ENCODE measurements around the gene GPBAR1.

Gene GPBAR1, protein sequence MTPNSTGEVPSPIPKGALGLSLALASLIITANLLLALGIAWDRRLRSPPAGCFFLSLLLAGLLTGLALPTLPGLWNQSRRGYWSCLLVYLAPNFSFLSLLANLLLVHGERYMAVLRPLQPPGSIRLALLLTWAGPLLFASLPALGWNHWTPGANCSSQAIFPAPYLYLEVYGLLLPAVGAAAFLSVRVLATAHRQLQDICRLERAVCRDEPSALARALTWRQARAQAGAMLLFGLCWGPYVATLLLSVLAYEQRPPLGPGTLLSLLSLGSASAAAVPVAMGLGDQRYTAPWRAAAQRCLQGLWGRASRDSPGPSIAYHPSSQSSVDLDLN

DNA sequence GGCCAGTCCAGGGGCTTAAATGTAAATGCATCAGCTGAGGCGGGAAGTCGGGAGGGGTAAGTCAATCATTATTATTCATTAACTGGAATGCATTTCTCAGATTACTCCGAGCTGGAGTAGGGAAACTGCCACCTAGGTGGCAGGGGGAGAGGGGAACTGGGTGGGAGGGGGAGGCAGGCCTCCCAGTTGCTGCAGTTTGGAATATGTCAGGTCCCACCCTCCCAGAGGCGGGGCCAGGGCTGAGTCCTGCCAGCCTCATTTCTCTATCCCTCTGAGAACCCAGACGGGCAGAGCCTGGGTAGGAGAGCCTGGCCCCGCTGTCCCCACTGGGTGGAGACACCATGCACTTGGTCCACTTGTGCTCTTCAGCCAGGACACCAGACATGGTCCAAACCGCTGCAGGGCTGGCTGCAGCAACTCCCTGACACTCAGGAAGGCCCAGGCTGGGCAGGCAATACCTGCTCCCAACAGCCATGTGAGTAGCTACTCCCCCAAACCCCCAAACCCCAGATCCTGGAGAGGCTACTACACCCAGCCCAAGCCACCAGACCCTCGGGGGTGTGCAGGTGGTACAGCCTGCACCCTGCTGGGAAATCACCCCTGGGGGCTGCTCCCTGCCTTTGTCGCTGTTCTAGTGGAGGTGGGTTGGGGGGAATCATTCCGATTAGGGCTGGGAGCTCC is at the start of gene GPBAR1:
TSS of gene GPBAR1 (plus strand) at position 274 of the 681 bp plus-strand sequence. CDS start 1,710 bp downstream, outside the sequence.
- intact Hi-C loops (cut with DNase I): no loop called here
- peak in 2 of 10 donors; percentile 61 to 65 for DNase-seq

DNA sequence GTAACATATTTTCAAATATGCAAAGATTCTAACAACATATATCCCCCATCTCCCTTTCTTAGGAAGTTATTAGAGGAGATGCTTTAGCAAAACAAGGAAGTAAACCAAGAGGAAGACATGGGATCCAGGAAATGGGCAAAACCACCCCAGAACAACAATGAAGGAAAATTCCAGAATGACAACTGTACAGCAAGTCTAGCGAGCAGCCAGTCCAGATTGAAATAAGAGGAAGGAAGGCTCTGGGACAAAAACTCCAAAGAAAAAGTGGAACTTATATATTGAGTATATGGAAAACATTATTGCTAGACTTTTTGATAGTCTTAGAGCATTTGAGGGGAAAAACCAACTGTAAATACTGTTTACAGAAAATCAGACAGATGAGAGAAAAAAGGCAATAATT is 46.7 kb upstream of the GPBAR1 start:
- no peak for DNase-seq
- intact Hi-C loops (cut with DNase I): no loop called here

DNA sequence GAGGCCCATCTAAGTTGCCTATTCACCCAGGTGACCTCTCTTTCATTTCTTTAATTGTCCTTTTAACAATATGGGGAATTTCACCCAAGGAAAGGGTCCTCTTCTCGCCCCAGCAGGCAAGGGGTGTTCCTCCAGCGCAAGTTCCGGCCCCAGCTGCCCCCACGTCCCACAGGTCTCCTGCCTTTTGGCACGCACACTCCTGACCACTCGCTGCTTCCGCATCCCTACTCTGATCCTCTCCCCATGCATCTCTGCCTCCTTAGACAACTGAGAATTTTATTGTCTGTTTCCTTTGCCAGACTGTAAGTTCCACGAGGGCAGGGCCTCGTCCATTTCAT is 44.5 kb upstream of the GPBAR1 start:
- intact Hi-C loops (cut with DNase I): loop anchor here (5.0 kb wide), 1 partner anchor 181 kb away; the partner anchor contains the start of gene CTDSP1
- no peak for DNase-seq

DNA sequence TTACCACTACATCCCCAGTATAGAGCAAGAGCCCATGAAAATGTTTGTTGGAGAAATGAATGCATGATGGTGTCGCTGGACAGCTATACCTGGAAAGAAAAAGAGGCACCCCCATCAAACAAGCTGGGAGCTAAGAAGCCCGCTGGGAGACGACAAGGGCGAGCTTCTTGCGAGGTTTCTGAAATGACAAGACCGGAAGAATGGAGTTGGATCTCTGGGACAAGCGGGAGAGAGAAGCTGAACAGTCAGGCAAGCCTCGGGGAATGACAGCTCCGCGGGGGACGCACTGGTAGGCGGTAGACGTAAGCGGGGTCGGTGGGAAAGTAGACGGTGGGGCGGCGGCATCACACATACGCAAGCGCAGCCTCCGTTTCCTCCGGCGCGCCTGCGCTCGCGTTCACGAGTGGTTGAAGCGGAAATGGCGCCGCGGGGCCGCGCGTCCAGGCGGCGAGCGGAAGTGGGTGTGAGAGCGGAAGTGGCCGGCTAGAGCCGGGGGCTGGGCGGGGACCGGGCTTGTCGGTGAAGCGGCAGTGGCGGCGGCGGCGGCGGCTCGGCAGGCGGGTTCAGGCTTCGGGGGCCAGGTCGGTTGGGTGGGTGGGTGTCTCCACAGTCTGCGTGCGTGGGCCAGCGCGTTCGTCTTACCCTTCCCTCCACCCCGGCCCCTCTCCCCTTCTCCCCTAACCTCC is 44.0 kb upstream of the GPBAR1 start, which contains the start of gene ARPC2:
TSS of gene ARPC2 (plus strand) at position 516 of the 686 bp plus-strand sequence. CDS start 282 bp downstream, outside the sequence.
- DNase-seq: peak; percentile 87 to 99 (median 91)
- intact Hi-C loops (cut with DNase I): loop anchor here (1.0 to 5.0 kb wide), 2 partner anchors 53 to 180 kb away; partner anchors contain the start of genes AAMP, CTDSP1 and PNKD

DNA sequence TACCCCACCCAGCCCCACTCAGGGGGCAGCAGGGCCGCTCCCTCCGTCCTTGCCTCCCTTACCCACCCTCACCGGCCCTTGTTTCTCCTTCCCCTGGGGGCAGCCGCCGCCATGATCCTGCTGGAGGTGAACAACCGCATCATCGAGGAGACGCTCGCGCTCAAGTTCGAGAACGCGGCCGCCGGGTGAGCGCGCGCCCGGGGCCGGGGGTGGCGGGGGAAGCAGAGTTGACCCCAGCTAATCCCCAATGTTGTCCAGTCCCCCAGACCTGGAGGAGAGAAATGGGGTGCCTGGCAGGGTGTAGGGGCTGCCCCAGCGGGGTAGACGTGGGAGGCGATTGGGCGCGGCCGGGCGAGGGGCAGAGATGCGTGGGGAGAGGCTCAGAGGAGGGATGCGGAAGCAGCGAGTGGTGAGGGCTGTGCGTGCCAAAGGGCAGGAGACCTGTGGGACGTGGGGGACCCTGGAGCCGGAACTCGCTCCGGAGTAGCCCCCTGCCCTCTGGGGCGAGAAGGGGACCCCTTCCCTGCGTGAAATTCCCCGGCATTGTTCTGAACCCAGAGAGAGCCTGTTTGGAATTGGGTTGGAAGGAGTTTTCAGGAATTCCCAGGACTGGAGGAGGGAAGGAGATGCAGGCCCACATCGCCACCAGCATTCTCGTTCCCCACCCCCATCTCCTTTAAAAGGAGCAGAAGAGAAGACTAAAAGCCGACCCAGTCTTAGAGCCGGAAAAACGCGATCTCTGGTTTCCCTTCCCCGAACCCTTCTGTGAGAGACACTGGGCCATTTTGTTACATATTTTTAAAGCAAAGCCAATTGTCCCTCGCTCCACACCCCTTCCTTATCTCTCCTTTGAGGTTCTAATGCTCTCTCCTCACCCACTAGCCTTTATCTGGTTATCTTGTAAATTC is 43.2 kb upstream of the GPBAR1 start:
- intact Hi-C loops (cut with DNase I): loop anchor here (1.0 to 5.0 kb wide), 2 partner anchors 53 to 180 kb away; partner anchors contain the start of genes AAMP, CTDSP1 and PNKD
- DNase-seq: peak in 9 of 10 donors; percentile 19 to 91 (median 35)

DNA sequence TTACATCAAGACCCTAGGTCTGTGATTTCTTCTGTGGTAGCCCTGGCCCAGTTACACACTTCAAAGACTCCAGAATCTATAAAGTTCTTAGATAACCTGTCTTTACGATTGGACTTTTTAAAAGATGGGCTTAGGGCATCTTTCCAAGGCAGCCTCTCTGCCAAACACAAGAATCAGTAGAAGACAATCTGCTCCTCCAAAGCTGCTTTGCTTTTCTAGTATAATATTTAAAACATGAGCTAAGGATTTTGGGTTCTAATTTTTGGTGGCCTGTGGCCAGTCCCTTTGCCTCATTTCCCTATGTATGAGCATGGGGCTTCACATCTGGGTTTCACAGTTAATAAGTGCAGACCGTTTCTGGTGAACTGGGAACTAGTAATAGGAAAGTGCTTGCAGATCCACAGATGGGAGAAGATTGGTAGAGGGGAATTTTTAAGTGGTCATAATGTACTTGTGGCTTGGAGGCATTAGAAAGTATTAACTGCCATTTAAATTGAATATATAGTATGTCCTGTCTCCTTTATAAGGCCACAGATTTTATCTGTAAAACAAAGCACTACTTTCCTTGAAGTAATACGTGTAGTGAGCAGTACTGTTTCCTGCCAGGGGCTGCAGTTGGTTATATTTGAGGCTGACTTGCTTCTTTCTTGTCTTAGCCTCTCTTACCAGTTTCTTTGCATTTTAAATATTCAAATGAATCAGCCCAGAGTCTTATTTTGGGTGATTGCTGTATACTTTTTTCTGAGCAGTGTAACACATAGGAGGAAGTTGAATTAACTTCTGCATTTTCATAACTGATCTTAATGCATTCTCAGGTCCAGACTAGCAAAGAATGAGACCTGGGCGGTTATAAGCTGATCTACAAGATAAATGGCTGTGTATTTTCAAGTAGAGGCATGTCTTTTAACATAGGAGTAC is 42.3 kb upstream of the GPBAR1 start:
- no peak for DNase-seq
- intact Hi-C loops (cut with DNase I): loop anchor here (5.0 kb wide), 1 partner anchor 179 kb away; the partner anchor contains the start of gene CTDSP1

DNA sequence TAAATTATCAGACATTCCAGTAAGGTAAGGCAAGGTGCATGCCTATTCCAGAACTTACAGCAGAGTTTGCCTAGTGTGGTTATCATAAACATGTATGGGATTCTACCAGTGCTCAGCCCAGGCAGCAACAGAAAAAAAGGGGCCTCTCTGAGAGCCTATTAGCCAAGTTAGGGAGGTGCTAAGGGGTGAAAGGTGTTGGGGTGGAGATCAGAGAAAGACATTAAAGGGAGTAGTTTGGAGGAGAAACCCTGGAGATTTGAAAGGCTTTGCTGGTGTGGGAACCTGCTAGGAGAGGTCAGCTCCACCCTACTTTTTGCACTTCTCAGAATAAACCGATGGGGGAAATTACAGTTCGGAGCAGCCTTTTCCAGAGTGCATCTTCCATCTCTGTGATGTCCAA is 40.9 kb upstream of the GPBAR1 start:
- intact Hi-C loops (cut with DNase I): loop anchor here (5.0 kb wide), 1 partner anchor 177 kb away; the partner anchor contains the start of gene CTDSP1
- DNase-seq: no peak

DNA sequence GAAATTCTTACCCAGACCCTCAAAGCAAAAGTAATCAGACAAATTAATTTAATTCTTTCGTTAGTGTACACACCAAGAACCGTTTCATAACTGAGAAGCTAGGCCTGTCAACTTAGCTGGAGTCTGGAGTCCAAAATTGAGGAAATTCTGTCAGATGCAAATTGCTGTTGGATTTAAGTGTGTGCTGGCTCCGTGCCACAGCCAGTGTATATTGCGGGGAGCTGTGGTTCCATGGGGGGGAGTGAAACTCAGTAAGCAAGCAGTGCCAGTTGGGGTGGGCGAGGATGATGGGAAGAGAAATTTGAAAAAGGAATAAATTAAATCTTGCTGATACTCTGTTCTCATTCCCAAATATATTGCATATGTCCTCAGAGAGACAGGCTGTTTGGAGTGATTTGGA is 39.8 kb upstream of the GPBAR1 start:
- intact Hi-C loops (cut with DNase I): no loop called here
- peak in 2 of 10 donors; percentile 23 to 26 for DNase-seq

DNA sequence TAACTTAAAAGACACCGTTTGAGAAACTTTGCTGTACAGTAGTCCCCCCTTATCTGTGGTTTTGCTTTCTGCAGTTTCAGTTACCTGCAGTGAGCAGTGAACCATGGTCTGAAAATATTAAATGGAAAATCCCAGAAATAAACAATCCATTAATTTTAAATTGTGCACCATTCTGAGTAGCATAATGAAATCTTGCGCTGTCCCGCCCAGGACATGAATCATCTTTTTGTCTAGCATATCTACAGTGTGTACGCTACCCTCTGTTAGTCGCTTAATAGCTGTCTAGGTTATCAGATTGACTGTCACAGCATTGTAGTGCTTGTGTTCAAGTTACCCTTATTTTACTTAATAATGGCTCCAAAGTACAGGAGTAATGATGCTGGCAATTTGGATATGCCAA is 37.8 kb upstream of the GPBAR1 start:
- intact Hi-C loops (cut with DNase I): no loop called here
- DNase-seq: no peak

DNA sequence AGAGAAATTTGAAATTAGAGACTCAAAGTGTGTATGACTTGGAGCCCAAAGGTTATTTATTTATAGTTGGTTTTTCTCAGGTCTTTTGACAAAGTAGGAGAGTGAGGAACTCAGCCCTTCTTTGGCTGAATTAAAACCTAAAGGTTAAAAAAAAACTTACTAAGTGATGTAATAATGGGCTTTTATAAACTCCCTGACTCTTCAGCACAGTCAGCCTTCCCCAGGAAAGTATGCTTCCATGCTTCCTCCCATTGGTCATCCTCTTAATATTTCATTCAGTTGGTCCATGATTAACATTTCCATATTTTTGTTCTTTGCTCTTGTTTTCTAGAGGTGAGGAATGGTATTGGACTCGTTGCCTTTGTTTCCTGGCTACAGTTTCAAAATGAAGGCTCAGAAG is 36.6 kb upstream of the GPBAR1 start:
- intact Hi-C loops (cut with DNase I): no loop called here

DNA sequence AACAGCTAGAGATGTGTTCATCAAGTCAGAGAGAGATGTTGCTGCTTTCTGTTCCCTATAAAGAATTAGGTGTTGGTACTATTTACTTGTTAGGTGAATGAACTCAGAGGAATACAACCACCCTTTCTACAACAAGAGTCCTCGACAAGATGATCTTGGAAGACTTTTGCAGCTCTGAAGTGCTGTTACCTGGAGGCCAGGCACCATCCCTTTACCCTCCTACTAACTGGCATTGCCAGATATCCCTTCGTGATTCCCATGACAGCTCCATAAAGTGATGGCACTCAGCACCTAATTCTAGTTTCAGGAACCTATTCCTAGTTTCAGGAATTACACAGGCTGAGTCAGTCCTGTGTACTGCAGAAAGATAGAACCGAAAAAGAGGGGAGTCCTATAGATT is 33.9 kb upstream of the GPBAR1 start:
- intact Hi-C loops (cut with DNase I): no loop called here
- no peak for DNase-seq

More for the DNA sequence above, 36.6 kb upstream of the GPBAR1 start:
- DNase-seq: no peak

DNA sequence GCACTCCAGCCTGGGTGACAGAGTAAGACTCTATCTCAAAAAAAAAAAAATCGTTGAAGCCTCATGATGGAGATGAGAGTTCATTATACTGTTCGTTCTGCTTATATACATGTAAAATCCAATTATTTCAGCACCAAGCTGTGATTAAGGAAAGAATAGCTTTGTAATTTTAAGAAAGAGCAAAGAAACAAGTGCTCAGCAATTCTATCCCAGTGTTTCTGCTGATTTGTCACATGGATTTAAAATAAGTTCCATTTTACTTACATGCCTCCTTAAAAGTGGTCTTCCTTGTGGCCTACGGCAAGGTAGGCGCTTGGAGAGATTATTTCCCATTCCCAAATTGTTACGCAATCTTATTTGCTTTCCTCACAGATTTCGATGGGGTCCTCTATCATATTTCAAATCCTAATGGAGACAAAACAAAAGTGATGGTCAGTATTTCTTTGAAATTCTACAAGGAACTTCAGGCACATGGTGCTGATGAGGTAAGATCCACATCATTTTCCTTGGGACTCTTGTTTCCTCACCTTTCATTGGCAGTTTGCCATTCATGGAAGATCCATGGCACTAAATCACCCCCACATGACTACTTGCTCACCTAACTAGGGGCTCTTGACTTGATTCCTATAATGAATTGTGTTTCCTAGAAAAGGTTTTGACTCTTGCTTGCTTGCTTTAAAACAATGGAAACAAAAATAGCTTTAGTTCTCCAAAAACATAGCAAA is 32.3 kb upstream of the GPBAR1 start:
- no peak for DNase-seq
- intact Hi-C loops (cut with DNase I): no loop called here

DNA sequence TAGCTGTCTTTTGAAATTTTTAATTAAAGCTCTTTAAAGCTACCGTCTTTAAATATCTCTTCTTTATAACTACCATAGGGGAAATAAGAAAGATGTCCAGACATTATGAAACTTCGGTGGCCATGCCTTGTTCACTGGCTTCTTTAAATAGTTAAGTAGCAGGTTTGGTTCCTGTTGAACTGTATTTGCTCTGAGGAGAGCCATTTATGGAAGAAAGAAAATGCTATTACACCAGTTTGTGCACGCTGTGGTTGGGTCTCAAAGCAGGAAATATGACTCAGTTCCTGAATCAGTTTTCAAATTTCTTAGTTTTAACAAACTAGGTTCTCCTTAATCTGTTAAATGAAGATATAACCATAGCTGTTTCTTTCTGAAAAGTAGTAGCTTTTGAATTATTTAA is 31.6 kb upstream of the GPBAR1 start:
- intact Hi-C loops (cut with DNase I): no loop called here
- DNase-seq: no peak

DNA sequence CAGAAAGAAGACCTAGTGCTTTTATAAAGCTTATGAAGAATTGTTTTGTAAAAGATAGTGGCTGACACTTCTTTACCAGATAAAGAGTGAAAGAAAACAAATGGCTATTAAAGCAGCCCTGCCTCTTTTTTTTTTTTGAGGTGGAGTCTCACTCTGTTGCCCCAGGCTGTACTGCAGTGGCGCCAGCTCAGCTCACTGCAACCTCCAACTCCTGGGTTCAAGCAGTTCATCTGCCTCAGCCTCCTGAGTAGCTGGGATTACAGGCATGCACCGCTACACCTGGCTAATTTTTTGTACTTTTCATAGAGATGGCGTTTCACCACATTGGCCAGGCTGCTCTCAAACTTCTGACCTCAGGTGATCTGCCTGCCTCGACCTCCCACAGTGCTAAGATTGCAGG is 31.0 kb upstream of the GPBAR1 start:
- intact Hi-C loops (cut with DNase I): no loop called here
- DNase-seq: no peak

DNA sequence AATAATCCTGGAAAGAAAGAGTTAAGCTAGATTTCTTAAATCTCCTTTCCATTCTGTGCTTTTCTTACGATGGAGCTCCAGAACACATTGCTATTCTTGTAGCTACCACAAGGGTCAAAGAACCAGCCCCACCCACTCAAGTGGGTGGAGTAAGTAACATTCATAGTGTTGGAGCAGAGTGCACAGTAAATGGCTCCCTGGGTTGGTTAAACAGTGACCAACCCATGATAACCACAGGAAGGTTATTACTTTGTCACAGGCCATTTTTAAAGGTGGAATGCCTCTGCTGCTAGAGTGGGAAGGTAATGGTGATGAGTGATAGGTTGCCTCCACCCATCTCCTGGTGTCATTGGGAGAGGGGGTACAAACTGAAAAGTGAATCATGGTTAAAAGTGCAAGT is 29.9 kb upstream of the GPBAR1 start:
- intact Hi-C loops (cut with DNase I): no loop called here

DNA sequence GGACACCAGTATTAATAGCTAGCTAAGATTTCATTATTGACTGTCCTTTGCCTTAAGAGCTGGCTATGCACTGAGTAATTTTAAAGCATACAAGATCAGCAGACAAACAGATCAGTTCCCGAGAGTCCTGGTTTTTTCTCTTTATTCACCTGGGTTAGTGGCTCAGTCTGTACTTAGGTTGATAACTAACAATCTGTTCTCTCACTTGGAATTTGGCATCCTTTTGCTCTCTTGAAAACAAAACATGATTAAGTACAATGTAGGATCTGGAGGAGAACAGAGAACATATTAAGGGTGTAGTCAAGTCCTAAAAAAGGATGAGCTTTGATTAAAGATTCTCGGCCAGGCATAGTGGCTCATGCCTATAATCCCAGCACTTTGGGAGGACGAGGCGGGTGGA is 27.3 kb upstream of the GPBAR1 start:
- no peak for DNase-seq
- intact Hi-C loops (cut with DNase I): no loop called here

More for the DNA sequence above, 29.9 kb upstream of the GPBAR1 start:
- DNase-seq: no peak

DNA sequence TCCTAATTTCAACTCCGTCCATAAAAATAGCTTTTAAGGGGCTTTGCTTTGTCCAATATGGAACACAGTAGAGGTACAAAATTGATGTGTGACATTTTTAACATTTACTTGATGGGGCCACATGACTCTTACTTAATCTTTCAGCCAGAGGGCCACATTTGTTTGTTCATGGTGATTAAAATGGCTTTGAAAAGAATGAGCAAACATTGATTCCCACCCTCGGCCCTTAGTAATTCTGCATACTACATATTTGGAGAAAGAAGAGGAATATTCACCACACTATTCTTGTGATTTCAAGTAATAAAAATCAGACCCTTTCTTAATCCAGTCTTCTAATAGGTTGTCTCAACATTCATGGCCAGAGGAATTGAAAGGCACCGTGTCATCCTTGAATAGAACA is 26.3 kb upstream of the GPBAR1 start:
- intact Hi-C loops (cut with DNase I): no loop called here

DNA sequence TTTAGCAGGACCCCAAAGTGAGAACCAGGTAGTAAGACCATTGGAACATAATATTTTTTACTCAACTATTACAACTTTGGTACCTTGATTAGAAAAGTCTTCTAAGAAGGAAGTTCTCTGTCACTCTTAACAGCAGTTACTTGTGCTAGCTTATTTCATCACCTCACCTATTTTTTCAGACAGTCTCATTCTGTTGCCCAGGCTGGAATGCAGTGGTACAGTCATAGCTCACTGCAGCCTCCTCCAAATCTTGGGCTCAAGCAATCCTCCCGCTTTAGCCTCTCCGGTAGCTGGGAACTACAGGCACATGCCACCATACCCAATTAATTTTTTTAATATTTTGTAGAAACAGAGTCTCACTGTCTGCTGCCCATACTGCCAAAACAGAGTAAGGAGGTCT is 25.8 kb upstream of the GPBAR1 start:
- intact Hi-C loops (cut with DNase I): no loop called here
- DNase-seq: no peak

More for the DNA sequence above, 26.3 kb upstream of the GPBAR1 start:
- DNase-seq: no peak
